Endothelial cell of umbilical vein (primary cell): Measurements from ENCODE around the gene FAM193A. TPM values are rescaled to one million over a fixed set of nuclear protein-coding genes. Genes with fewer than 3 reads are reported as not detected.

Experiments used
- BruUV-seq: library from RNA; stranded (reverse); fragments of 400-500 nt; replicated peaks from 2 replicates; lab custom pipeline; 2021; lab: Mats Ljungman, UMichigan
- CTCF ChIA-PET: fragments of 300-600, 350-600 bp; sonication (Branson Sonifier 250); formaldehyde crosslinking; loops from one replicate; lab custom pipeline; 2021; ENCODE audit warnings: antibody characterized with exemption, inconsistent platforms; lab: Charles Lee
- POLR2A ChIA-PET: fragments of 300-600, 350-600 bp; sonication (Branson Sonifier 250); formaldehyde crosslinking; loops from one replicate; lab custom pipeline; 2021; ENCODE audit warnings: antibody characterized with exemption, inconsistent platforms; lab: Charles Lee
- DNase-seq: peaks from one replicate; pipeline ENCODE4 v3.0.0-alpha.2; 2011; ENCODE audit warnings: low read depth, low spot score
- FAIRE-seq: peaks from 2 replicates; lab custom pipeline; 2011; peaks lifted over from hg19 to GRCh38; lab: Jason Lieb, UNC
- H2AFZ ChIP-seq: 2 replicates; pipeline ENCODE4 v1.6.0; 2012; ENCODE audit warnings: low read depth, low read length, control low read depth, inconsistent platforms
- H3K27ac ChIP-seq: 2 replicates; pipeline ENCODE4 v1.5.1; 2011; ENCODE audit warnings: low read depth, mild to moderate bottlenecking, control low read depth, low read length, moderate library complexity; ENCODE audit not compliant: insufficient read depth
- H3K27me3 ChIP-seq, 2 experiments: 2 replicates each; pipeline versions ENCODE4 v1.6.0 to v1.6.1; 2011; ENCODE audit warnings: low read length in 2 of 2, mixed read lengths in 1 of 2; ENCODE audit not compliant: control insufficient read depth in 2 of 2, insufficient read depth in 2 of 2
- H3K36me3 ChIP-seq, 2 experiments: 2 replicates in 1 of 2; 3 replicates in 1 of 2; pipeline ENCODE4 v1.5.1; 2011; ENCODE audit warnings: low read length in 2 of 2, mild to moderate bottlenecking in 1 of 2, moderate library complexity in 1 of 2; ENCODE audit not compliant: control insufficient read depth in 2 of 2, insufficient read depth in 2 of 2; ENCODE audit errors: extremely low read depth in 1 of 2
- H3K4me1 ChIP-seq: 3 replicates; pipeline ENCODE4 v1.5.1; 2011; ENCODE audit warnings: mild to moderate bottlenecking, low read length; ENCODE audit not compliant: control insufficient read depth, insufficient read depth; ENCODE audit errors: extremely low read depth
- H3K4me2 ChIP-seq: 2 replicates; pipeline ENCODE4 v1.6.1; 2011; ENCODE audit warnings: low read length, control low read depth, mixed read lengths; ENCODE audit not compliant: insufficient read depth
- H3K4me3 ChIP-seq, 3 experiments: fragments of 200-600 bp in 1 of 3; sonication (generic), shearing (Covaris generic) in 1 of 3; replicated peaks in 1 of 3; 2 replicates each; pipeline ENCODE4 v1.5.1; 2011 to 2016; ENCODE audit warnings: control low read depth in 3 of 3, low read length in 3 of 3, mild to moderate bottlenecking in 2 of 3, inconsistent platforms in 1 of 3, low read depth in 1 of 3, moderate library complexity in 1 of 3; ENCODE audit not compliant: insufficient read depth in 1 of 3
- H3K79me2 ChIP-seq: 2 replicates; pipeline ENCODE4 v1.6.0; 2012; ENCODE audit warnings: low read length, inconsistent platforms; ENCODE audit not compliant: control insufficient read depth, insufficient read depth
- H3K9ac ChIP-seq: replicated peaks from 2 replicates; pipeline ENCODE3; 2011; ENCODE audit warnings: low read length, control low read depth; ENCODE audit not compliant: insufficient read depth; ENCODE audit errors: extremely low read depth
- H3K9me1 ChIP-seq: replicated peaks from 3 replicates; pipeline ENCODE4 v1.6.0; 2011; ENCODE audit warnings: mild to moderate bottlenecking, low read length; ENCODE audit not compliant: control insufficient read depth, insufficient read depth; ENCODE audit errors: extremely low read depth
- H3K9me3 ChIP-seq: replicated peaks from 2 replicates; pipeline ENCODE4 v1.5.1; 2012; ENCODE audit warnings: low read length, inconsistent platforms; ENCODE audit not compliant: control insufficient read depth, insufficient read depth
- H4K20me1 ChIP-seq: replicated peaks from 2 replicates; pipeline ENCODE3; 2011; ENCODE audit warnings: mild to moderate bottlenecking, low read length; ENCODE audit not compliant: control insufficient read depth, insufficient read depth; ENCODE audit errors: extremely low read depth
- EZH2 ChIP-seq: IDR thresholded peaks from 2 replicates; pipeline ENCODE4 v1.6.1; 2012; ENCODE audit warnings: borderline replicate concordance, low read depth, mild to moderate bottlenecking, moderate library complexity, low read length, inconsistent platforms; ENCODE audit not compliant: severe bottlenecking
- FOS ChIP-seq: IDR thresholded peaks from 2 replicates; pipeline ENCODE4 v1.6.1; 2011; ENCODE audit warnings: mild to moderate bottlenecking, low read length, moderate library complexity, borderline replicate concordance; ENCODE audit not compliant: insufficient read depth
- GATA2 ChIP-seq: IDR thresholded peaks from 2 replicates; pipeline ENCODE4 v1.7.0; 2011; ENCODE audit warnings: low read depth, mild to moderate bottlenecking, moderate library complexity, mixed read lengths, low read length; ENCODE audit not compliant: insufficient read length, insufficient read depth
- JUN ChIP-seq: IDR thresholded peaks from 2 replicates; pipeline ENCODE4 v1.6.1; 2011; ENCODE audit warnings: borderline replicate concordance, low read depth; ENCODE audit not compliant: insufficient read length, insufficient read depth
- MAX ChIP-seq: IDR thresholded peaks from 2 replicates; pipeline ENCODE4 v1.6.1; 2011; ENCODE audit not compliant: insufficient read depth, insufficient read length
- MYC ChIP-seq: IDR thresholded peaks from one replicate; pipeline ENCODE4 v1.6.1; 2011; ENCODE audit warnings: mild to moderate bottlenecking, low read depth, low read length
- POLR2A ChIP-seq: IDR thresholded peaks from 2 replicates; pipeline ENCODE4 v1.6.1; 2012; ENCODE audit warnings: low read depth, mild to moderate bottlenecking, control low read depth, low read length
- POLR2AphosphoS5 ChIP-seq: IDR thresholded peaks from 2 replicates; pipeline ENCODE4 v1.6.1; 2012; ENCODE audit warnings: low read depth, mild to moderate bottlenecking, control low read depth, low read length, moderate library complexity; ENCODE audit not compliant: insufficient read depth
- dilution Hi-C: fragments of 300-500 bp; cut with MboI; formaldehyde crosslinking; loops from one replicate; pipeline ENCODE4 v1.15.0; 2019; ENCODE audit warnings: low sequenced_read_pairs; ENCODE audit not compliant: extremely low pct_ligation_motif_present
- intact Hi-C: fragments of 100-400 bp; cut with micrococcal nuclease; formaldehyde crosslinking; loops from one replicate; pipeline ENCODE4 v1.10.0; 2022
- polyA plus RNA-seq, 4 experiments: library from polyadenylated mRNA; depleted of rRNA in 3 of 4; stranded (reverse) in 3 of 4; unstranded in 1 of 4; fragments of >200 nt; gene quantifications; 2 replicates each; pipeline versions ENCODE4 v1.2.1 to v1.2.3, GENCODE V29; 2011 to 2012; ENCODE audit warnings: missing spikeins in 1 of 4
- total RNA-seq: library from RNA; stranded (reverse); gene quantifications from 2 replicates; pipeline ENCODE4 v1.2.3, GENCODE V29; 2021
- TF ChIP-seq, protein P1 (sequence below), 2 donors: IDR thresholded peaks; 1 replicate in 1 of 2; 2 replicates in 1 of 2; pipeline ENCODE4 v1.5.1; 2011; ENCODE audit warnings: low read length in 2 of 2, mild to moderate bottlenecking in 2 of 2, moderate library complexity in 2 of 2, control low read depth in 1 of 2, inconsistent platforms in 1 of 2, low read depth in 1 of 2; ENCODE audit not compliant: insufficient read depth in 1 of 2; ENCODE audit errors: extremely low read depth in 1 of 2

Gene FAM193A
- total and polyA plus RNA-seq, 2 donors (not counting 3 experiments of a cell fraction or from before 2014, with no cell fraction given), result 12.3 to 32.1 TPM

- dilution Hi-C loops, result no loop called here
- no peak for DNase-seq
- H3K27me3 ChIP-seq, result no peaks in the 10 kb centered on the region
- intact Hi-C loops, result no loop called here
- peaks cover 93% of the 10 kb centered on the region for H3K79me2 ChIP-seq
- H2AFZ ChIP-seq, result no peak overlapping the region
- no peaks in the 10 kb centered on the region for H3K9me3 ChIP-seq
- no peak overlapping the region for H3K9ac ChIP-seq
- H3K4me3 ChIP-seq, result no peak overlapping the region
- no peak for TF ChIP-seq GATA2
- TF ChIP-seq MAX, result no peak
- no peak for TF ChIP-seq POLR2AphosphoS5
- TF ChIP-seq JUN, result no peak
- TF ChIP-seq POLR2A, result no peak
- H3K9me1 ChIP-seq, result no peaks in the 10 kb centered on the region
- POLR2A ChIA-PET, result interaction anchor here (1.1 kb wide), 1 partner anchor 17 kb away, joined by 3 read pairs; the partner anchor contains the start of gene FAM193A
- H3K36me3 ChIP-seq, result no peaks in the 10 kb centered on the region
- no peak overlapping the region for H3K4me2 ChIP-seq
- no peak overlapping the region for H3K27ac ChIP-seq
- no peaks in the 10 kb centered on the region for H3K4me1 ChIP-seq
- CTCF ChIA-PET, result interaction anchor here (1.8 kb wide), 1 partner anchor 10 kb away, joined by 5 read pairs; no protein-coding TSS in a partner anchor
- BruUV-seq, result no TSS peak
- no peak for FAIRE-seq
- H4K20me1 ChIP-seq, result peaks cover 13% of the 10 kb centered on the region
Observed at GRCh38 chr4:2552806-2553205, 16.4 kb downstream of the FAM193A start.

- no peak overlapping the region for H3K9ac ChIP-seq
- no peaks in the 10 kb centered on the region for H3K9me3 ChIP-seq
- no peaks in the 10 kb centered on the region for H3K9me1 ChIP-seq
- peaks cover 9% of the 10 kb centered on the region for H4K20me1 ChIP-seq
- FAIRE-seq, result no peak
- H3K79me2 ChIP-seq, result peaks cover 94% of the 10 kb centered on the region
- no peak overlapping the region for H3K4me3 ChIP-seq
- H2AFZ ChIP-seq, result no peak overlapping the region
- BruUV-seq, result no TSS peak
- H3K4me2 ChIP-seq, result no peak overlapping the region
- H3K4me1 ChIP-seq, result no peaks in the 10 kb centered on the region
- ChIA-PET CTCF (interaction anchor here (0.7 kb wide), 1 partner anchor 326 kb away, joined by 4 read pairs; no protein-coding TSS in a partner anchor), POLR2A (no interaction called here)
- no peaks in the 10 kb centered on the region for H3K27me3 ChIP-seq
- H3K27ac ChIP-seq, result no peak overlapping the region
- H3K36me3 ChIP-seq, result no peaks in the 10 kb centered on the region
- intact Hi-C loops, result no loop called here
- no peak for DNase-seq
- dilution Hi-C loops, result no loop called here
- TF ChIP-seq FOS (no peak), JUN (no peak), POLR2AphosphoS5 (no peak), GATA2 (no peak), MYC (no peak), POLR2A (no peak), EZH2 (no peak), MAX (no peak)
- TF ChIP-seq, protein P1, sequence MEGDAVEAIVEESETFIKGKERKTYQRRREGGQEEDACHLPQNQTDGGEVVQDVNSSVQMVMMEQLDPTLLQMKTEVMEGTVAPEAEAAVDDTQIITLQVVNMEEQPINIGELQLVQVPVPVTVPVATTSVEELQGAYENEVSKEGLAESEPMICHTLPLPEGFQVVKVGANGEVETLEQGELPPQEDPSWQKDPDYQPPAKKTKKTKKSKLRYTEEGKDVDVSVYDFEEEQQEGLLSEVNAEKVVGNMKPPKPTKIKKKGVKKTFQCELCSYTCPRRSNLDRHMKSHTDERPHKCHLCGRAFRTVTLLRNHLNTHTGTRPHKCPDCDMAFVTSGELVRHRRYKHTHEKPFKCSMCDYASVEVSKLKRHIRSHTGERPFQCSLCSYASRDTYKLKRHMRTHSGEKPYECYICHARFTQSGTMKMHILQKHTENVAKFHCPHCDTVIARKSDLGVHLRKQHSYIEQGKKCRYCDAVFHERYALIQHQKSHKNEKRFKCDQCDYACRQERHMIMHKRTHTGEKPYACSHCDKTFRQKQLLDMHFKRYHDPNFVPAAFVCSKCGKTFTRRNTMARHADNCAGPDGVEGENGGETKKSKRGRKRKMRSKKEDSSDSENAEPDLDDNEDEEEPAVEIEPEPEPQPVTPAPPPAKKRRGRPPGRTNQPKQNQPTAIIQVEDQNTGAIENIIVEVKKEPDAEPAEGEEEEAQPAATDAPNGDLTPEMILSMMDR (IDR thresholded peaks at IDR 0.05; ENCODE audit: extremely low read depth in 1 of 2, insufficient read depth in 1 of 2, low read depth in 1 of 2, low read length in 2 of 2), result no peak
Observed at GRCh38 chr4:2558301-2558700, 21.9 kb downstream of the FAM193A start.
